Lower leg skin (tissue), 3 donors: Measurements from ENCODE around the gene EIF1AY.

ENCODE experiments used
- CTCF ChIP-seq, 3 donors: fragments of 450-650 bp; IDR thresholded peaks; one replicate each; pipeline ENCODE4 v1.5.1; 2016; ENCODE audit warnings: antibody characterized with exemption in 3 of 3, mild to moderate bottlenecking in 3 of 3, moderate library complexity in 2 of 3
- POLR2A ChIP-seq, 2 donors: fragments of 450-650 bp; IDR thresholded peaks; one replicate each; pipeline ENCODE4 v1.6.1; 2016 to 2017; ENCODE audit warnings: antibody characterized with exemption in 2 of 2, mild to moderate bottlenecking in 1 of 2, moderate library complexity in 1 of 2

- TF ChIP-seq CTCF (IDR thresholded peaks at IDR 0.05) = no peak
- no peak for TF ChIP-seq POLR2A (IDR thresholded peaks at IDR 0.05)
Measured at GRCh38 chrY:20586161-20586560, 10.6 kb downstream of the EIF1AY start.
